HG02571 (cell line): ENCODE results near the gene HTRA3.

Experiments
- ATAC-seq: cut with Tn5 transposase; IDR thresholded peaks from one replicate; pipeline ENCODE4 v1.9.1; 2021; ENCODE audit warnings: mild to moderate bottlenecking, moderate library complexity; ENCODE audit not compliant: unreplicated experiment

Gene HTRA3

DNA sequence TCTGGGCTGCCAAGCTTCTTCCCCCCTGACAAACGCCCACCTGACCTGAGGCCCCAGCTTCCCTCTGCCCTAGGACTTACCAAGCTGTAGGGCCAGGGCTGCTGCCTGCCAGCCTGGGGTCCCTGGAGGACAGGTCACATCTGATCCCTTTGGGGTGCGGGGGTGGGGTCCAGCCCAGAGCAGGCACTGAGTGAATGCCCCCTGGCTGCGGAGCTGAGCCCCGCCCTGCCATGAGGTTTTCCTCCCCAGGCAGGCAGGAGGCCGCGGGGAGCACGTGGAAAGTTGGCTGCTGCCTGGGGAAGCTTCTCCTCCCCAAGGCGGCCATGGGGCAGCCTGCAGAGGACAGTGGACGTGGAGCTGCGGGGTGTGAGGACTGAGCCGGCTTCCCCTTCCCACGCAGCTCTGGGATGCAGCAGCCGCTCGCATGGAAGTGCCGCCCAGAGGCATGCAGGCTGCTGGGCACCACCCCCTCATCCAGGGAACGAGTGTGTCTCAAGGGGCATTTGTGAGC is 37.0 kb downstream of the HTRA3 start:
- ATAC-seq, result no peak

DNA sequence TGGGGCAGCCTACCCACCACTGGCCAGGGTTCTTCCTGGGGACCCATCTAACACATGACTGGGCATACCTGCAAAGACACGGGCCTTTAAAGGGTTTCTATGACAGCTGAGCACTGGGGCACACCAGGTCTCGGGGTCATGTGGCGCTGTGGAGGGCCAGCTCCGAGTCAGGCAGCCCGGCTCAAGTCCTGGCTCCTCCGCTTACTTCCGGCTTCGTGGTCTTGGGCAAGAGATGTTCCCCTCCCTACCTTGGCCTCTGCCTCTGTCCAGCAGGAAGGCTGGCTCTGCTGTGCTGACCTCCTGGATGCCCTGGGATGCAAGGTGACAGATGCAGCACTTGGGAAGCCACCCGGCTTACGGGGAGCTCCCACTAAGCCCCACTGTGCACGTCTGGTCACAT is 37.6 kb downstream of the HTRA3 start:
- no peak for ATAC-seq

DNA sequence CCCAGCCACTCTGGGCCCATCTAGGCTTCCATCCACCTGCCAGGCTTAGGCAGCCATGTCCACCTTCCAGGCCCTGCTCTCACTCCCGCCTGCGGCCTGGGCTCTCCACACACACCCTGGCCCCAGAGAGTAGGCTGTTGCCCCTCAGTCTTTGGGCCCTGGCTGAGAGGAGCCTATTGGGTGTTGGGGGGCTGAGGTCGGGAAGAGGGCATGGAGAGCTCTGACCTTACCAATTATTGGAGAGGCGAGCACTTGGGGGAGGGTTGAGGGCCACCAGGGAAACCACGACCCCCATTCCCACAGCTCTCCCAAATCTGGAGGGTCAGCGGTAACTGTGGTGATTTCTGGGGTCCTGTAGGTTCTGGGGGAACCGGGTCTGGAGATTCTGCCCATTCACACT is 38.2 kb downstream of the HTRA3 start:
- no peak for ATAC-seq

DNA sequence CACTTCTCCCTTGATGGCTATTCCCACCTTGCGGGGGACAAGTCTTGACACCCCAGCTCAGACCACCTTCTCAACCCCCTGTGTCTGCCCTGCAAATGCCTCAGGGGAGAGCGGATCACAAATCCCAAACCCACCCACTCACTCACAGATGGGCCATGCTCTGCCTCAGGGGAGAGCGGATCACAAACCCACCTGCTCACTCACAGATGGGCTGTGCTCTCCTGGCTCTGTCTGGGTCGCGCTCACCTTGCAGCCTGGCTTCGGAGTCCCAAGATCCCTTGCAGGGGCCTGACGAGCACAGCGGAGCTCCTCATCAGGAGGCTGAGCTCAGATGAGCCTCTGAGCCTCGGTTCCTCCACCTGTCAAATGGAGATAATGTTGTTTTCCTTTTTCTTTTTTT is 38.6 kb downstream of the HTRA3 start:
- ATAC-seq, result no peak

DNA sequence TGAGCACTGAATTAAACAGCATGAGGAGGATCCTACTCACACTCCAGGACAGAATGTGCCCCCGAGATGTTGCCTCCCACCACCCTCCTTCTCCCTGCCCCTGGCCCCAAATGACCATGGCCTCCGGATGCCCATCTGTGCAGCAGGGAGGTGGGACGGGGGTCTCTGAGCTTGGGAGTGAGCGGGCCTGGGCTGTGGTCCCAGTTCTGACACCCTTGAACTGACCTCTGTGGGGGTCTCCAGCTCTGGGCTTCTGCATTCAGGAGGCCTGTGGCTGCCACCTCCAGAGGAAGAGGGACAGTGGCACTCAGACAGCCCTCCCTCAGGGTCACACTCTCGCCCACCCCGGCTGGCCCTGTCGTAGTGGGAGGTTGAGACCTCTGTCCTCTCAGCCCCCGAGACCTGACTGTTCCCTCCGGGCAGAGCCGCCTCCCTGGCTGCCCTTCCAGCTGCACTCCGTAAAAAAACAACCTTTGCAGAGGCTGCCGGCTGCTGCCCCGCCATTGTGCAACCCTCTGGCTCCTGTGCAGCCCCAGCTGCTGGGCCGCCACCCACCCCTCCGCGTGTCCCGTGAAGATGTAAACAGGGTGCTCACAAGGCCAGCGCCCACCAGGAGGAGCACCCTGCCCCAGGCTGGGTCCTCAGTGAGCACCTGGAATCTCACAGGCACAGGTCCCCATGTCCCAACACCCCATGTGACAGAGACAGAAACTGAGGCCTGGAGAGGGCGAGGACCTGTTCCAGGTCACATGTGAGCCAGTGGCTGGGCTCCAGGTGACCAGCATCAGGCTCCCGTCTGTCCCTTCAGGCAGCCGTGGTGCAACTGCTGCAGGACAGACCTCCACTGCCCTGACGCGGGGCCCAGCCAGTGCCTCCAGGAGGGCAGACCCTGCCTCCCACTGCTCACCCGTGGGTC is 39.6 kb downstream of the HTRA3 start:
- no peak for ATAC-seq

DNA sequence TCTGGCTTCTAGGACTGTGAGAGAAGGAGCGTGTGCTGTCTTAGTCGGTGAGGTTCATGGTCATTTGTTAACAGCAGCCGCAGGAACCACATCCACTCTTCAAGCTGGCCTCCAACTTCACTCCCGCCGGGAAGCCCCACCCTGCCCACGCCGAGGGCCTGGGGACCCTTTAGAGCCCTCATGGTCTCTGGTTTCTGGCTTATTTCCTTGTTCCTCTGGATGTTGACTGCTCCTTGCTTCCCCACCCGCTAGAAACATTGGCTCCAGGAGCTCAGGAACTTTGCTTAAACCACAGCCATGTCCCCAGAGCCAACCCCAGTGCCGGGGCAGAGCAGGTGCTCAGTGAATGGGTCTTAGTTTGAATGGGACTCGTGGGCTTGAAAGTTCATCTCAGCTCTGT is 40.8 kb downstream of the HTRA3 start:
- ATAC-seq, result no peak

DNA sequence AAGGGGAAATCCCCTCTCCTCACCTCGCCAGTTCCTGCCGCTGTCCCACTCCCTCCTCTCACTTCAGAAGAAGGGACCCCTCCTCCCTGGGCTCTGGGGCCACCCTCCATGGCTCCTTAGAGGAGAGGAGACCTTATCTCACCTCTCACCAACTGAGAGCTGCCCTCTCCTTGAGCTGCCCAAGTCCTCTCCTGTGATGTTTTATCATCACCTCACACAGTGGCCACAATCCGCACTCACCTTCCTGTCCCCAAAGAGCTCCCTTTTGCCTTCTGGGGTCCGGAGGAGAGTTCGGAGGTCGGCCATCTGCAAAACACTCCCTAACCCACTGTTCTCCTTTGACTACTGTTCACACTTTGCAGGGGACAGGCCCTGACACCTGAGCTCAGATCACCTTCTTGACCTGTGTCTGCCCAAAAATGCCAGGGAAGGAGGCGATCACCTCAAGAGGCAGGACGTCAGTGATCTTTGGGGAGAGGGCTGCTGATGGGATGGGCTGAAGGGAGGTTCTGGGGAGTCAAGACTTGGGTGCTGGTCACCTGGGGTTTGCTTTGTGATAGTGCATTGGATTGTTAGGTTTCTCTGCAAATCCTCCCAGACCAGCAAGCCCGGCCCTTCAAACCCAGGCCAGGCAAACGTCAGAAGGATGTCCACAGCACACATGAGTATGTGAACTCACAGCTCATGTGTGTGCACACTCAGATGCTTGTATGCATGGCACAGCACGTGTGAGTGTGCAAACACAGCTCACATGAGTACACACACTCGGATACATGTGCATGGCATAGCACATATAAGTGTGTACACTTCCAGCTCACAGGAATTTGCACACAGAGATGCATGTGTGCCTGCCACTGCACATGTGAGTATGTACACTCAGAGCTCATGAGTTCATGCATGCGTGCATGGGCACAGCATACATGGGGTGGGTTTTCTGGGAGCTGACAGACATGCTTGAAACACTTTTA is 41.8 kb downstream of the HTRA3 start:
- ATAC-seq, result no peak

DNA sequence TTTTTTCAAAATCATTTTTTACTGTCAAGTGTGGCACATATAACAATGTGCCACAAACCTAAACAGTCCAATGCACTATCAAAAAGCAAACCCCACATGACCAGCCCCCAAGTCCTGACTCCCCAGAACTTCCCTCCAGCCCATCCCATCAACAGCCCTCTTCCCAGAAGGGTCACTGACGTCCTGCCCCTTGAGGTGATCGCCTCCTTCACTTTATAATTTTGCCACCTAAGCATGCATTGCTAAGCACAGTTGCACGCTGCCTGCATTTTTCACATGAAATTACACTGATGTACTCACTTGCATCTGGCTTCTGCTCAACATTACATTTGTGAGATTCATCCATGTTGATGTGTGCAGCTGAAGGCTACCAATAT is 42.5 kb downstream of the HTRA3 start:
- ATAC-seq, result no peak

DNA sequence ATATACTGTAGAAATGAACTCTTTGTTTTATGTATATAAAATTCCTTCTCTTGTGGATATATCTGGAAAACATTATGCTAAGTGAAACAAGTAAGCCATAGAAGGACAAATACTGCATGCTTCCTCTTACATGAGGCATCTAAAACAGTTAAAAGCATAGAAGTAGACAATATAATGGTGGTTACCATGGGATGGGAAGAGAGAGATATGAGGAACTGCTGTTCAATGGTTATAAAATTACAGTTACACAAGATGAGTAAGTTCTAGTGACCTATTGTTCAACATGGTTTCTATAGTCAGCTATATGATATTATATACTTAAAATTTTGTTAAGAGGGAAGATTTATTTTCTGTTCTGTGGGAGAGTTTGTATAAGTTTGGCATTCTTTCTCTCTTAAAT is 43.4 kb downstream of the HTRA3 start:
- no peak for ATAC-seq

DNA sequence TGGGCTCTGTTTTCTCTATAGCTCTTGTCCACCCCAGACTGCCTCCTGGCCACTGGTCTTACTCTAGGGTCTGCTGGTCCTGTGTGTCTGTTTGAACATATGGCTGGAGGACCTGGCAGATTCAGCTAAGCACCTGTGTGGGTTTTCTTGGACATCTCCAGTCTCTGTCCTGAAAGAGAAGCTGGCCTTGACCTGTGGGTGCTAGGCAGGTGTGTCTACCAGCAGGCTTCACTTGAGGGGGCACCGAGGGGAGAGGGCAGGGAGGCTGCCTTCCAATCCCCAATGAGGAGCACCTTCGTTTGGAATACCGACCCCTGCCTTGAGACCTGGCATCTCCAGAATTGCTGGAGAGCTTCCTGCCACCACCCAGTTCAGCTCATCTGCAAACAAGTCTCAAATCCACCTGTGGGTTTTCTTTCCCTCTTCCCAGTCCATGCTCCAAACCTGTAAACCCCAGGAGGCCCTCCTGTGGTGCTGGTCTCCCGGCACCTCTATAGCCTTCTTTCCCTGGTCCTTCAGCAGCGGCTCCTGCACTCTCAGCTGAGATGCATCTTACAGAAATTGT is 45.2 kb downstream of the HTRA3 start:
- ATAC-seq, result no peak

DNA sequence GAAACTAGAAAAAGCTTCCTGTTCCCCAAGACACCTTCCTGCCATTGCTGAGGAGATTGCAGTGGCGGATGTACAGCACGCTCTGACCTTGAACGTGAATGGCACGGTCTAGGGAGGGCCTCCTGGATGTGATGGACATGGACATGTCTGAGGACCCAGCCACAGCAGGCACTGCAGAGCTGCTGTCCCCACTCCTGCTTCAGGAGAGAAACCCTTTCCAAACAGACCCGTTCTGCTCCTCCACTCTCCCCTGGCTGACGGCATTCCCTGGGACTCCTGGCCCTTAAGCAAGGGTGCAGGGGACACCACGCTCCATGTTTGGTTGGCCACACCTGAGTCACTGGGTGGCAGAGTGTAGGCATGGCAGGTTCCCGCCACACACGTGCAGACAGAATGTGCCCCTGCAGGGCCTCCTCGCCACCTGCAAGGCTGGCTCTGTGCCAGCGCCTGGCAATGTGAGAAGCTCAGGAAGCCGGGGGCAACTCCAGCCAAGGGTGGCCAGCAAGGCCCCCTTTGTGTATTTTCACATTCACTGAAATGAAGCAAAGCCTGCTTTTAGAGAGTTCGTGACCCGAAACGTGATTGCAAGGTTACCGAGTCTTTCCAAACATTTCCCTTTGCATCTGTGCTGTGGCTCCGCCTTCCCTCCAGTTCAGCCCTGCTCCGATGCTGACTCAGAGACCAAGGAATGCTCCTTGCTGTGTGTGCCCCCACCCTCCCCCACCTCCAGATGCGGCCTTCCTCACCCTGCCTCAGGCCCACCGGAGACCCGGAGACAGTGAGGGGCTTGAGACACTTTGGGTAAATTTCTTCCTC is 46.1 kb downstream of the HTRA3 start:
- ATAC-seq, result no peak

DNA sequence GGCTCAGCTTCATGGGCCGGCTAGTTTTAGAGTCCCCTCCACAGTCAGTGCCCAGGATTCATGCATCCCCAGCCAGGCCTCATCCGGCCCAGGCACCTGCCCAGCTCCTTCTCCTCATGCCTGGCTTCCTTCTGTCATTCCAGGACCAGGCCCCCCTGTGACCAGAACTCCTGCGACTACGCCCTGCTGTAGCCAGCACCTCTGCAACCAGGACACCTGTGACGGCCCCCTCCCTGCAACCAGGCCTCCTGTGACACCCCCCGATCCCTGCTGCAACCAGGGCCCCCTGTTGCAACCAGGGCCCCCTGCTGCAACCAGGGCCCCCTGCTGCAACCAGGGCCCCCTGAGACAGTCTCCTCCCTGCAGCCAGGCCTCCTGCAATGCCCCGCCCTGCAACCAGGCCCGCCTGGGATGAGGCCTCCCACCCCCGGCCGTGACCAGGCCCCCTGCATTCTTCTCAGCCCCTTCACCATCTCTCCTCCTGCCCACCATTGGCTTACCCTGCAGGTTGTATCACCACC is 46.8 kb downstream of the HTRA3 start:
- no peak for ATAC-seq

DNA sequence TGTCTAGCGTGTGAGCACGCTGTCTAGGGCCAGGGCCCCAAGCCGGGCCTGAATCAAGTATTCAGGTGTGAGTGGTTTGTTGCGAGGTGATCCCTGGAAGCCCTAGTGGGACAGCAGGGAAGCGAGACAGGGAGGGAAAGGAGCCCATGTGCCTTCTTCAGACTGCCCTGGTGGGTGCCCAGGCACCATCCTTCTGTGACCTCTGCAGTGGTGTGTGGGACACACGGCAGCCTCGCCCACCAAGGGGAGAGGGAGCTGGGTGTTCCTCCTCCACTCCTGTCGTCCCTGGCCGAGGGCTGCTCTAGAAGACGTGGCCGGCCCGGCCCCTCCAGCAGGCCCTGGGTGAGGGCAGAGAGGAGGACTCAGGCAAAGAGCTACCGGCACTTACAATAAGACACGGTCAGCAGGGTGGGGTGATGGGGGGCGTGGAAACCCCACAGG is 47.4 kb downstream of the HTRA3 start:
- no peak for ATAC-seq

DNA sequence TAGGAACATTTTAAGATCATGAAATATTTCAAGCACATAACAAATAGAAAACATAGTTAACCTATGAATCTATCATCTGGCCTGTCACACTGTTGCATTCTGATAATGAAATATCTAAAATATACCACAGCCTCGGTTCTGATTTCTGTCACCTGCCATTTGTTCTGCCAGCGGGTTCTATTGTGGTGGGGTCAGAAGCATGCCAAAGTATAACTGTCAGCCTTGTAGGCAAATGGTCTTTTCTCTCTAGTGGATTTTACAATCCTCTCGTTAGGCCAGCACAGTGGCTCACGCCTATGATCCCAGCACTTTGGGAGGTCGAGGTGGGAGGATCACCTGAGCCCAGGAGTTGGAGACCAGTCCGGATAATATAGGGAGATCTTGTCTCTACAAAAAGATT is 47.9 kb downstream of the HTRA3 start:
- no peak for ATAC-seq

DNA sequence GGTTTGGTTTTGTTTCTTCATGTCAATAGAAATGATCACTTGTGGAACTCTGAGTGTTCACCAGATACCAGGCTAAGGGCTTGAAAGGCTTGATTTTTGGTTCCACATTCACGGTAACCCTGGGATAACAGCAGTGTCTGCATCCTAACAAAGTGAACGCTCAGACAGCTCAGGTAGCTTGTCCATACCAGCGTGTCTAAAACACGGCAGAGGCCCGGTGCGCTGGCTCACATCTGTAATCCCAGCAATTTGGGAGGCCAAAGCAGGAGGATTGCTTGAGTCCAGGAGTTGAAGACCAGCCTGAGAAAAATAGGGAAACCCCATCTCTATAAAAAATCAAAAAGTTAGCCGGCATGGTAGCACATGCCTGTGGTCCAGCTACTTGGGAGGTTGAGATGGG is 49.0 kb downstream of the HTRA3 start:
- ATAC-seq, result no peak

DNA sequence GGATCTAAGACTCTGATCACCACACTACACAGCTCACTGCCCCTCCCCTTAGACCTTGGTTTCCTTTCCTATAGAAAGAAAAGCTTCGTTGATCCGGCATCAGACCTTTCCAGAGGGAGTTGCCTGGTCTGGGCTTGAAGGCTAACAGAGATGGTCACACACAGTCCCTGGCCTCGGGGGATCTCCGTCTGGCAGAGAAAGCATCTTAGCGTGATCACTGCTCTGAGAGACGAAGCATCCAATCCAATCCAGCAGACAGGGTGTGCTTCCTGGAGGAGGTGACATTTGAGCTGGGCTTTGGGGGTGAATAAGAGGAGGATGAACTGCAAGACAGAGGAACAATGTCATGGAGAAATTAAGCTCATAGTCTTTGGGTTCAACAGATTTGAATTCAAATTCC is 49.5 kb downstream of the HTRA3 start:
- no peak for ATAC-seq

DNA sequence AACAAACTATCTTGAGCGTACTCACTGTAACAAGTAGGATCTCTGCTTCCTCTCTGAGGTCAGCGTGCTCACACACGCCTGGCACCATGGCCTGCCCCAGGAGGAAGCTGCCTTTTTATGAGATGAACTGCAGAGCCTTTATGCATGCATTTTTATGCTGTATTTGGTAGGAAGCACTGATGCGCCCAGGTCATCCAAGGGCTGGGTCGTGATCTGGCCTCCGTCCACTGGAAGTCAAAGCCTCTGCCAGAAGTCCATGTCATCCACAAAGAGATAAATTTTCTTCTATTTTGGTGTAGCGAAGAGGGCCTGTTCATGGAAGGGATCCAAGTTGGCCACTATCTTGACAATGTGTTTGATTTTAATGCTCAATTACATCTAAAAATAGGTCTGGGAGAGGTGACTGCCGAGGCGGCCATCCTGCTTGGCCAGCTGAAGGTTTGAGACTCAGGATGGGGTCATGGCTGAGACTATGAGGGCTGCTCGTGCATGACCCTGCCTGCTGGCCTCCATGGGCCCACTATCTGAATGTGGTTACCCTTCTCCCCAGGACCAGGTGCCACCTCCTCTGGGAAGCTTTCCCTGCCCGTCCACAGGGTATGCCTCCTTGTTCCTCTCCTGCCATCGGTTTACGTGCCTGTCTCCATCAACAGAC is 50.3 kb downstream of the HTRA3 start:
- no peak for ATAC-seq

DNA sequence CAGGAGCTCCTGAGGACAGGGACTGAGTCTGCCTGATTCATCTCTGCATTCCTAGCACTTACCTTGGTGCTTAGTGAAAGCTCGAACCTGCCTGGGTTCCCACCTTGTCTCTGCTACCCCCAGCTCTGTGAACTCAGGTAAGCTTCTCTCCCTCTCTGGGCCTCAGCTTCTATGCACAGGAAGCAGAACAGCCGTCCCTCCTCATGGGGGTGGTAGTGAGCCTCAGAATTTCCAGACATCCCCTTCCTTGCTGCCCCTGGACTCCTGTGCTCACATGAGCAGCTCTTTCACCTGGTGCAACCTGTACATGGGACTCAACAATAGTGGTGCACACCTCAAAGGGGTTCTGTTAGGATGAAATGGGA is 50.8 kb downstream of the HTRA3 start:
- no peak for ATAC-seq

DNA sequence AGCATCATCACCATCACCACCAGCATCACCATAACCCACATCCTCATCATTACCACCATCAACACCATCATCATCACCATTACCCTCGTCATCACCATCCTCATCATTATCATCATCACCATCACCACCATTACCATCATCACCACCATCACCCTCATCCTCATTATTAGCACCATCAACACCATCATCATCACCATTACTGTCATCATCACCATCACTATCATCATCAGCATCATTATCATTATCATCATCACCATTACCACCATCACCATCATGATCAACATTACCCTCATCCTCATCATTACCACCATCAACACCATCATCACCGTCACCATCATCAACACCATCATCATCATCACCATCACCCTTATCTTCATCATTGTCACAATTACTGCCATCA is 51.7 kb downstream of the HTRA3 start:
- no peak for ATAC-seq

DNA sequence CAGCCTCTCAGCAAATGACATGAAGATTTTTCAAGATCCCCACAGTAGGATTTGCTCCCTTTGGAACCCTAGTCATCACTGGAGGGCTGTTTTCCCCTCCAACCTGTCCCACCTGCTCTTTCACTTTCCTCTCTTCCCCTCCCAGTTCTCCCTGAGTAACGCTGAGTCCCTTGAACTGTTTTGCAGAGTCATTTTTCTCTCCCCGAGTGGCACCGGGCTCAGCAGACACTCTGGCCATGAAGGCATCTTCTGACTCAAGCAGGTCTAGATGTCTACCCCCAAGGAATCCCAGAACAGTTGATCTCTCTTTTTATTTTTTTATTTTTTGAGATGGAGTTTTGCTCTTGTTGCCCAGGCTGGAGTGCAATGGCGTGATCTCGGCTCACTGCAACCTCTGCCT is 52.2 kb downstream of the HTRA3 start:
- ATAC-seq, result no peak
